Measurements from ENCODE around the gene KDM4B.

Gene KDM4B

GRCh38 chr19:4971816-4972495 lies 3.0 kb downstream of the KDM4B start:
- no peak for TF ChIP-seq CTCF (IDR thresholded peaks at IDR 0.05)

- no peak for TF ChIP-seq CTCF (IDR thresholded peaks at IDR 0.05)
Observed at GRCh38 chr19:4972509-4973230, 3.8 kb downstream of the KDM4B start.

GRCh38 chr19:4974880-4975469 lies 6.1 kb downstream of the KDM4B start:
- TF ChIP-seq CTCF (IDR thresholded peaks at IDR 0.05): no peak

GRCh38 chr19:4976401-4977298 lies 7.7 kb downstream of the KDM4B start:
- TF ChIP-seq CTCF (IDR thresholded peaks at IDR 0.05): peak; percentile 56

GRCh38 chr19:4977299-4978174 lies 8.6 kb downstream of the KDM4B start:
- TF ChIP-seq CTCF (IDR thresholded peaks at IDR 0.05): no peak

GRCh38 chr19:4979211-4979807 lies 10.4 kb downstream of the KDM4B start:
- TF ChIP-seq CTCF (IDR thresholded peaks at IDR 0.05): no peak
